Fibroblast of villous mesenchyme (primary cell): ENCODE measurements around the gene FANCL. TPM values are rescaled to one million over a fixed set of nuclear protein-coding genes. Genes with fewer than 3 reads are reported as not detected.
"Not testable (repeated sequence)": the region's sequence is repeated elsewhere in the genome, so short reads cannot be mapped to it uniquely, and the experiment has no call there.

Experiments used
- DNase-seq: peaks from one replicate; pipeline ENCODE4 v3.0.0-alpha.2; 2010; ENCODE audit warnings: low read depth
- H3K4me3 ChIP-seq: 2 replicates; pipeline ENCODE4 v1.5.1; 2011; ENCODE audit warnings: low read depth, mild to moderate bottlenecking, low read length
- total RNA-seq: library from RNA; depleted of rRNA; stranded (reverse); fragments of >200 nt; gene quantifications from 2 replicates; pipeline ENCODE4 v1.2.3, GENCODE V29; 2012
- TF ChIP-seq, protein P1 (sequence below): IDR thresholded peaks from 2 replicates; pipeline ENCODE4 v1.5.1; 2012; ENCODE audit warnings: low read depth, mild to moderate bottlenecking, low read length; ENCODE audit not compliant: insufficient read depth

Gene FANCL
- total RNA-seq, 1 donor, result 26.8 TPM

DNA sequence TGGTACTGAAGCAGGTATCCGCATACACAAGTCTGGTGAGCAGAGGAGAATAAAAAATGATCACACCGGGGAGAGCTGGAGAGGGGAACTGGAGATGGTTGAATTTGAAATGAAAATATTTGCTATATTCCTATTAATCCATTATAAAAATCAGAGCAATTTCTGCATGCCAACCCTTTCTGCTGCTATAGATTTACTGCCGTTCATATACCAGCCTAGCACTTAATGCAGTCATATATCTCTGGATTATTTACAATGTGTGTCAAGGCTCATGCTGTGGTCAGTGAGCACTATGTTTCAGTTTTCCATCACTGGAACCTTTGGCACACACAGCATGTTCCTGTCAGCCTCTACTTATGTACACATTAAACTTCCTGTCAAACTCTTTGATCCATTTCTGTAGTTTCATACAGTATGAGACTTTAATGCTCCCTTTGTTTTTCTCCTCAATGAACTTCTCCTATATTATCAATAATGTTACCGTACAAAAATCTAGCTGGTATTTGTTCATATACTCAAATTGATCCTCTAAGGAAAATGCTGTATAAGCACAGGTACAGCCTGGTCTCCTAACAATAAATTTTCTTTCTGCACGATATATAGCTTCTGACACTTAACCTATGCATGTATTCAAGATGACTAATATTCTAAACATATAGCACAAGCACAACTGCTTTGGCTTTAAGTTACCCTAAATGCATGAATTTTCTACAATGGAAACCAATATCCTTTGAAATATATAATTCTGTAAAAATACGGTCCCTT, 36.7 kb downstream of the FANCL start:
- peak; percentile 49 for DNase-seq
- H3K4me3 ChIP-seq, result no peak overlapping the region
- TF ChIP-seq, protein P1, sequence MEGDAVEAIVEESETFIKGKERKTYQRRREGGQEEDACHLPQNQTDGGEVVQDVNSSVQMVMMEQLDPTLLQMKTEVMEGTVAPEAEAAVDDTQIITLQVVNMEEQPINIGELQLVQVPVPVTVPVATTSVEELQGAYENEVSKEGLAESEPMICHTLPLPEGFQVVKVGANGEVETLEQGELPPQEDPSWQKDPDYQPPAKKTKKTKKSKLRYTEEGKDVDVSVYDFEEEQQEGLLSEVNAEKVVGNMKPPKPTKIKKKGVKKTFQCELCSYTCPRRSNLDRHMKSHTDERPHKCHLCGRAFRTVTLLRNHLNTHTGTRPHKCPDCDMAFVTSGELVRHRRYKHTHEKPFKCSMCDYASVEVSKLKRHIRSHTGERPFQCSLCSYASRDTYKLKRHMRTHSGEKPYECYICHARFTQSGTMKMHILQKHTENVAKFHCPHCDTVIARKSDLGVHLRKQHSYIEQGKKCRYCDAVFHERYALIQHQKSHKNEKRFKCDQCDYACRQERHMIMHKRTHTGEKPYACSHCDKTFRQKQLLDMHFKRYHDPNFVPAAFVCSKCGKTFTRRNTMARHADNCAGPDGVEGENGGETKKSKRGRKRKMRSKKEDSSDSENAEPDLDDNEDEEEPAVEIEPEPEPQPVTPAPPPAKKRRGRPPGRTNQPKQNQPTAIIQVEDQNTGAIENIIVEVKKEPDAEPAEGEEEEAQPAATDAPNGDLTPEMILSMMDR, result no peak

DNA sequence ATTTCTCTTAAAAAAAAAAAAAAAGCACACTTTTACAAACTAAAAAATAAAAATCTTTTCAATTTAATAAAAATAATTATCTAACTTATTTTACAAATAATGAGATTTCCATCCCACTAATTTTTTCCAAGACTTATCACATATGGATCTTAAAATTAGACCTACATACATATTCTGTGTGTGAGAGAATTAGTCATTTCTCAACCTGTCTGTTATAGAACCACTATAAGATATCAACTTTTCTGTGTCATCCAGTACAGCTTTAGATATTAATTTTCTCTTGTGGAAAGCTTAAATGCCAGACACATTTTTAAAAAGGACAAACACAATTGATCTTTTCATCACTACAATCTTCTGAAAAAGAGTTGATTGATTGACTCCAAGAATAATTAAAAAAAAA, 38.1 kb downstream of the FANCL start:
- no peak for DNase-seq
- no peak overlapping the region for H3K4me3 ChIP-seq
- TF ChIP-seq, protein P1, result no peak

DNA sequence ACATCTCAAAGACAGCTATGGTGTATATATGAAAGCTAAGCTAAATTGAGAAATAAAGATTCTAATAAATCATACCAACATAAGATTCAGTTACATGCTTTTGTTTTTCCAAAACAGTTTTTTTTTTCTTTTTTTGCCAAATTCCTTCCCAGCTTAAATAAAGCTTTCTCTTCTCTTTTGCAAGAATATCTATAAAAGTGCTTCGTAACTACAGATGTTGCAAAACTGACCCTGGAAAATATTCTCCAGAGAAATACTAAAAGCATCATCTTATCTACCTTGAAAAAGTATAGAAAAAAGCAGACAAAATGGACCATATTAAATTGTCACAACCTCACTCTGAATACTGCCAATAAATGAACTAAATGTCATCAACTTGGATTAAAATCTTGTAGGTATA, 38.7 kb downstream of the FANCL start:
- peak; percentile 32 for DNase-seq
- TF ChIP-seq, protein P1, result no peak
- no peak overlapping the region for H3K4me3 ChIP-seq

DNA sequence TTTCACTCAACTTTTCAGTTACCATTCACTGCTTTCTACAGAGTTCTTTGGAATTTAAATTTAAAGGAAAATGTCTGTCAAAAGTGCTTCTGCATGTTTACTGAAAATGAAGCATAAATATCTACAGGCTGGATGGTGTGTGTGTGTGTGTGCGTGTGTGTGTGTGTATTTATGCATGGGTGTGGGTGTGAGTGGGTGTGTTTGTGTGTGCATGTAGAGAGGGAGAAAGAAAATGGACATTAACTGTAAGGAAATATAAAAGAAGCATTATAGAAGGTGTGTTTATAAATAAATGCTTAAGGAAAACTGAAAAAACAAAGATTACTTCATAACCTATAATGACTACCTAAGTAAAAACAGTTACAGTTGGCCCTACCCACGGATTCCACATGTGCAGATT, 43.2 kb downstream of the FANCL start:
- TF ChIP-seq, protein P1, result no peak
- no peak overlapping the region for H3K4me3 ChIP-seq
- no peak for DNase-seq

DNA sequence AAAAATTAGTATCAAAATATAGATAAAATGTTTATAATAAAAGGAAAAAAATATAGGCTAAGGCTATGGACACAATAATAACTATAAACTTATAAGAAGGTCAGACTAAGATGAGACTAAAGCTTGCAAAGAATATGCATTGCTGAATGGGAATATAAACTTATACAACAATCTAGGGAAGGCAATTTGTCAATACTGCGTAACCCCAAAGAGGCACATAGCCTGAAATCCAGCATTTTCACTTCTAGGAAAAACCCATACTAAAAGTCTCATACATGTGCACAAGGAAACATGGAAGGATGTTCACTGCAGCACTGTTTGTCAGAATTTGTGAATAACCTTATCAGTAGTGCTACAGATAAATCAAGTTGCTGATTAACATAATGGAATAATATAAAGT, 45.5 kb downstream of the FANCL start:
- H3K4me3 ChIP-seq, result no peak overlapping the region
- TF ChIP-seq, protein P1, result no peak
- peak; percentile 38 for DNase-seq

DNA sequence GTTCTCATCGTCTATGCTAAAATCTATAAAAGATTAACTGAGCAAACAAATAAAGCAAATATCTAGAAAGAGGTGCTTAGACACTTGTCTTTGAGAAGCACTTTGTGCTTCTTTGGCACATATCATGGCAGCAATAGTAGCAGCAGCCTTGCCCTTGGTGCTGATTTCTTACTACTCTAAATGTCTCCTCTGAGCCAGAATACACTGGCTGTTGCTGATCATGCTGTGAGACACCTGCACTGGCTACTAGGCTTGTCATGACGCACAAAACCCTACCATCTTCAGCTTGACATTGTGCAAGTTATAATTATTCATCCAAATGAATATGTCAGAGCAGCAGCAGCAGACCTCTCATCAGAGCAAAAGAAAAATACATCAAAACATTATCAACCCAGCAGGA, 46.7 kb downstream of the FANCL start:
- no peak for DNase-seq
- TF ChIP-seq, protein P1, result no peak

DNA sequence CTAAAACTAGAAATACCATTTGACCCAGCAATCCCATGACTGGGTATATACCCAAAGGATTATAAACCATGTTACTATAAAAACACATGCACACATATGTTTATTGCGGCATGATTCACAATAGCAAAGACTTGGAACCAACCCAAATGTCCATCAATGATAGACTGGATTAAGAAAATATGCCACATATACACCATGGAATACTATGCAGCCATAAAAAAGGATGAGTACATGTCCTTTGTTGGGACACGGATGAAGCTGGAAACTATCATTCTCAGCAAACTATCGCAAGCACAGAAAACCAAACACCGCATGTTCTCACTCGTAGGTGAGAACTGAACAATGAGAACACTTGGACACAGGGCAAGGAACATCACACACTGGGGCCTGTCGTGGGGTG, 54.1 kb downstream of the FANCL start:
- not testable (repeated sequence) for DNase-seq, H3K4me3 ChIP-seq

More for the DNA sequence above, 46.7 kb downstream of the FANCL start:
- no peak overlapping the region for H3K4me3 ChIP-seq
